Measurements from ENCODE around the gene TRAPPC11.
A peak's percentile ranks its signal among the peaks of the same experiment; 100 is the strongest.

The TRAPPC11 gene

GRCh38 chr4:183716302-183716701 lies 57.2 kb downstream of the TRAPPC11 start:
- Histone ChIP-seq H3K27me3 (ENCODE audit: low read length) (no peaks in the 10 kb centered on the region), H3K79me2 (ENCODE audit: insufficient read depth, low read length) (no peaks in the 10 kb centered on the region), H2AFZ (ENCODE audit: low read depth, low read length, severe bottlenecking) (no peak overlapping the region), H3K27ac (ENCODE audit: low read depth, low read length) (no peak overlapping the region), H3K9me3 (ENCODE audit: insufficient read depth, low read length) (no peaks in the 10 kb centered on the region), H3K9ac (ENCODE audit: low read length) (no peak overlapping the region), H3K4me3 (ENCODE audit: insufficient read depth, low read length, poor library complexity, severe bottlenecking) (no peak overlapping the region), H4K20me1 (ENCODE audit: low read depth, low read length) (no peaks in the 10 kb centered on the region), H3K9me2 (replicated peaks; ENCODE audit: insufficient read depth, low read length) (no peaks in the 10 kb centered on the region), H3K36me3 (ENCODE audit: low read length) (0 out of 2 replicates have a peak, but pooled peaks cover 4% of the 10 kb centered on the region), H3K4me2 (ENCODE audit: low read depth, low read length, poor library complexity, severe bottlenecking) (no peak overlapping the region), H3F3A (ENCODE audit: insufficient read depth) (0 out of 2 replicates have a peak, but pooled peaks cover under 1% of the 10 kb centered on the region)
- no peak for TF ChIP-seq CTCF (IDR thresholded peaks at IDR 0.05; ENCODE audit: insufficient read depth, low read length, poor library complexity, severe bottlenecking)
- no peak for TF ChIP-seq EZH2phosphoT487 (conservative IDR thresholded peaks at IDR 0.05; ENCODE audit: low read length)

- Histone ChIP-seq H3K9me3 (ENCODE audit: insufficient read depth, low read length) (peaks cover 8% of the 10 kb centered on the region; the same call in 1 of the 2 replicates), H3K4me2 (ENCODE audit: low read depth, low read length, poor library complexity, severe bottlenecking) (no peak overlapping the region), H3K27ac (ENCODE audit: low read depth, low read length) (no peak overlapping the region), H3K79me2 (ENCODE audit: insufficient read depth, low read length) (no peaks in the 10 kb centered on the region), H3K9ac (ENCODE audit: low read length) (no peak overlapping the region), H3K9me2 (replicated peaks; ENCODE audit: insufficient read depth, low read length) (no peaks in the 10 kb centered on the region), H3K4me3 (ENCODE audit: insufficient read depth, low read length, poor library complexity, severe bottlenecking) (no peak overlapping the region), H3K36me3 (ENCODE audit: low read length) (no peaks in the 10 kb centered on the region), H3K27me3 (ENCODE audit: low read length) (no peaks in the 10 kb centered on the region), H4K20me1 (ENCODE audit: low read depth, low read length) (no peaks in the 10 kb centered on the region), H3F3A (ENCODE audit: insufficient read depth) (peaks cover 14% of the 10 kb centered on the region), H2AFZ (ENCODE audit: low read depth, low read length, severe bottlenecking) (no peak overlapping the region)
- TF ChIP-seq EZH2phosphoT487 (conservative IDR thresholded peaks at IDR 0.05; ENCODE audit: low read length) (no peak), CTCF (IDR thresholded peaks at IDR 0.05; ENCODE audit: insufficient read depth, low read length, poor library complexity, severe bottlenecking) (no peak)
These were observed 59.8 kb downstream of the TRAPPC11 start for GRCh38 chr4:183718876-183719275.

- no peaks in the 10 kb centered on the region for H3K27me3 ChIP-seq (ENCODE audit: low read length)
- peak overlapping the region; percentile 4 for H3K4me2 ChIP-seq (ENCODE audit: low read depth, low read length, poor library complexity, severe bottlenecking)
- H3K9me3 ChIP-seq (ENCODE audit: insufficient read depth, low read length) = peaks cover 13% of the 10 kb centered on the region; the same call in 1 of the 2 replicates
- H3F3A ChIP-seq (ENCODE audit: insufficient read depth) = peaks cover 15% of the 10 kb centered on the region
- H3K36me3 ChIP-seq (ENCODE audit: low read length) = no peaks in the 10 kb centered on the region
- no peak overlapping the region for H3K27ac ChIP-seq (ENCODE audit: low read depth, low read length)
- no peak overlapping the region for H2AFZ ChIP-seq (ENCODE audit: low read depth, low read length, severe bottlenecking)
- H3K79me2 ChIP-seq (ENCODE audit: insufficient read depth, low read length) = no peaks in the 10 kb centered on the region
- TF ChIP-seq EZH2phosphoT487 (conservative IDR thresholded peaks at IDR 0.05; ENCODE audit: low read length) (no peak), CTCF (IDR thresholded peaks at IDR 0.05; ENCODE audit: insufficient read depth, low read length, poor library complexity, severe bottlenecking) (peak; percentile 17)
- no peak overlapping the region for H3K4me3 ChIP-seq (ENCODE audit: insufficient read depth, low read length, poor library complexity, severe bottlenecking)
- H4K20me1 ChIP-seq (ENCODE audit: low read depth, low read length) = no peaks in the 10 kb centered on the region
- no peaks in the 10 kb centered on the region for H3K9me2 ChIP-seq (replicated peaks; ENCODE audit: insufficient read depth, low read length)
- H3K9ac ChIP-seq (ENCODE audit: low read length) = no peak overlapping the region
These were observed 62.4 kb downstream of the TRAPPC11 start for GRCh38 chr4:183721207-183722081.

Data from SU-DHL-6 (cell line).